B cell (primary cell): Measurements from ENCODE around the gene CTNNA2.

Source experiments
- EZH2 ChIP-seq: IDR thresholded peaks from 2 replicates; pipeline ENCODE4 v1.6.1; 2012; ENCODE audit warnings: borderline replicate concordance, low read depth, mild to moderate bottlenecking, moderate library complexity, low read length; ENCODE audit not compliant: insufficient read depth, poor library complexity, severe bottlenecking
- TF ChIP-seq, protein P1 (sequence below): fragments of 200-600 bp; IDR thresholded peaks from one replicate; pipeline ENCODE4 v1.8.0; 2022; ENCODE audit warnings: antibody characterized with exemption, mild to moderate bottlenecking

DNA sequence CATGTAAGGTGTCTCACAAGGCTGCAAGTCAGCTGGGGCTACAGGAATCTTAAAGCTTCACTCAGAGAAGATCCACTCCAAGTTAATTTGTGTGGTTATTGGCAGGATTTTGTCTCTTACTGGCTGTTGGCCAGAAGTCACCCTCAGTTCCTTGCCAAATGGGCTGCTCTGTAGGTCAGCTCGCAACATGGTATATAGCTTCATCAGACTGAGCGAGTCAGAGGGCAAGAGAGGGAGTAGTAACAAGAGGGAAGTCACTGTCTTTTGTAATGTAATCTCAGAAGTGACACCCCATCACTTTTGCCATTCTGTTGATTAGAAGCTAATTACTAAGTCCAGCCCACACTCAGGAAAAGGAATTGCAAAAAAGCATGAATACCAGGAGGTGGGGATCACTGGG is 672.2 kb downstream of the CTNNA2 start:
- TF ChIP-seq, protein P1, sequence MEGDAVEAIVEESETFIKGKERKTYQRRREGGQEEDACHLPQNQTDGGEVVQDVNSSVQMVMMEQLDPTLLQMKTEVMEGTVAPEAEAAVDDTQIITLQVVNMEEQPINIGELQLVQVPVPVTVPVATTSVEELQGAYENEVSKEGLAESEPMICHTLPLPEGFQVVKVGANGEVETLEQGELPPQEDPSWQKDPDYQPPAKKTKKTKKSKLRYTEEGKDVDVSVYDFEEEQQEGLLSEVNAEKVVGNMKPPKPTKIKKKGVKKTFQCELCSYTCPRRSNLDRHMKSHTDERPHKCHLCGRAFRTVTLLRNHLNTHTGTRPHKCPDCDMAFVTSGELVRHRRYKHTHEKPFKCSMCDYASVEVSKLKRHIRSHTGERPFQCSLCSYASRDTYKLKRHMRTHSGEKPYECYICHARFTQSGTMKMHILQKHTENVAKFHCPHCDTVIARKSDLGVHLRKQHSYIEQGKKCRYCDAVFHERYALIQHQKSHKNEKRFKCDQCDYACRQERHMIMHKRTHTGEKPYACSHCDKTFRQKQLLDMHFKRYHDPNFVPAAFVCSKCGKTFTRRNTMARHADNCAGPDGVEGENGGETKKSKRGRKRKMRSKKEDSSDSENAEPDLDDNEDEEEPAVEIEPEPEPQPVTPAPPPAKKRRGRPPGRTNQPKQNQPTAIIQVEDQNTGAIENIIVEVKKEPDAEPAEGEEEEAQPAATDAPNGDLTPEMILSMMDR, result no peak
- TF ChIP-seq EZH2, result no peak
